CD4-positive, alpha-beta memory T cell (primary cell): ENCODE measurements around the gene MMRN2. TPM values are rescaled to one million over a fixed set of nuclear protein-coding genes. Genes with fewer than 3 reads are reported as not detected.
A peak's percentile ranks its signal among the peaks of the same experiment; 100 is the strongest.

Experiments used
- CTCF ChIA-PET: fragments of 350-600 bp; sonication (Branson Sonifier 250); formaldehyde crosslinking; loops from one replicate; lab custom pipeline; 2021; ENCODE audit warnings: inconsistent platforms; ENCODE audit not compliant: partially characterized antibody; lab: Charles Lee
- POLR2A ChIA-PET: fragments of 350-600 bp; sonication (Branson Sonifier 250); formaldehyde crosslinking; loops from one replicate; lab custom pipeline; 2021; ENCODE audit not compliant: partially characterized antibody; lab: Charles Lee
- DNase-seq, 5 donors: peaks; one replicate each; pipeline versions ENCODE4 v3.0.0 to v3.0.0-alpha.2; 2020 to 2022; ENCODE audit warnings: mixed read lengths in 1 of 5
- H3K27ac ChIP-seq: one replicate; pipeline ENCODE4 v1.7.0; 2013; ENCODE audit warnings: low read depth, low read length
- H3K27me3 ChIP-seq: 2 replicates; pipeline ENCODE4 v1.7.0; 2013; ENCODE audit warnings: mild to moderate bottlenecking, low read length, moderate library complexity; ENCODE audit not compliant: insufficient read depth
- H3K36me3 ChIP-seq: 2 replicates; pipeline ENCODE4 v1.7.0; 2013; ENCODE audit warnings: mild to moderate bottlenecking, low read length, moderate library complexity; ENCODE audit not compliant: insufficient read depth
- H3K4me1 ChIP-seq: 2 replicates; pipeline ENCODE4 v1.7.0; 2013; ENCODE audit warnings: mild to moderate bottlenecking, low read length, moderate library complexity; ENCODE audit not compliant: insufficient read depth
- H3K4me3 ChIP-seq, 2 donors: one replicate each; pipeline ENCODE4 v1.7.0; 2013; ENCODE audit warnings: low read length in 2 of 2, mild to moderate bottlenecking in 1 of 2
- H3K9me3 ChIP-seq, 2 donors: one replicate each; pipeline ENCODE4 v1.7.0; 2013; ENCODE audit warnings: low read length in 2 of 2, control low read depth in 1 of 2; ENCODE audit not compliant: control insufficient read depth in 1 of 2
- H3K27ac Mint-ChIP-seq, 7 donors: one replicate each; pipeline ENCODE4 v1.8.0; 2020 to 2021; ENCODE audit warnings: mixed read lengths in 7 of 7, mild to moderate bottlenecking in 6 of 7, inconsistent platforms in 3 of 7, moderate library complexity in 3 of 7
- H3K27me3 Mint-ChIP-seq, 2 donors: one replicate each; pipeline ENCODE4 v1.8.0; 2020 to 2021; ENCODE audit warnings: mixed read lengths in 2 of 2
- H3K36me3 Mint-ChIP-seq, 2 donors: one replicate each; pipeline ENCODE4 v1.8.0; 2020 to 2021; ENCODE audit warnings: mixed read lengths in 2 of 2, inconsistent platforms in 1 of 2, mild to moderate bottlenecking in 1 of 2
- H3K4me1 Mint-ChIP-seq, 4 donors: one replicate each; pipeline ENCODE4 v1.8.0; 2020 to 2021; ENCODE audit warnings: mixed read lengths in 4 of 4, mild to moderate bottlenecking in 1 of 4
- H3K4me3 Mint-ChIP-seq, 8 donors: one replicate each; pipeline ENCODE4 v1.8.0; 2020 to 2021; ENCODE audit warnings: mixed read lengths in 8 of 8, mild to moderate bottlenecking in 7 of 8, moderate library complexity in 6 of 8, inconsistent platforms in 3 of 8
- H3K9me3 Mint-ChIP-seq, 8 donors: one replicate each; pipeline ENCODE4 v1.8.0; 2020 to 2021; ENCODE audit warnings: mixed read lengths in 8 of 8, mild to moderate bottlenecking in 5 of 8, inconsistent platforms in 3 of 8, moderate library complexity in 1 of 8
- intact Hi-C: fragments of 100-400 bp; cut with micrococcal nuclease; formaldehyde crosslinking; loops from one replicate; pipeline ENCODE4 v1.15.1; 2023
- polyA plus RNA-seq, 2 donors: library from polyadenylated mRNA; unstranded; fragments of 300-500 nt; fragmentation: Illumina TruSeq; gene quantifications; one replicate each; pipeline ENCODE4 v1.2.3, GENCODE V29; 2021
- total RNA-seq, 2 experiments: library from RNA; stranded (reverse); gene quantifications; one replicate each; pipeline ENCODE4 v1.2.3, GENCODE V29; 2021

MMRN2 gene
- total and polyA plus RNA-seq, 4 experiments from 2014 or later = 0.15 to 0.20 TPM; not detected in 2

DNA sequence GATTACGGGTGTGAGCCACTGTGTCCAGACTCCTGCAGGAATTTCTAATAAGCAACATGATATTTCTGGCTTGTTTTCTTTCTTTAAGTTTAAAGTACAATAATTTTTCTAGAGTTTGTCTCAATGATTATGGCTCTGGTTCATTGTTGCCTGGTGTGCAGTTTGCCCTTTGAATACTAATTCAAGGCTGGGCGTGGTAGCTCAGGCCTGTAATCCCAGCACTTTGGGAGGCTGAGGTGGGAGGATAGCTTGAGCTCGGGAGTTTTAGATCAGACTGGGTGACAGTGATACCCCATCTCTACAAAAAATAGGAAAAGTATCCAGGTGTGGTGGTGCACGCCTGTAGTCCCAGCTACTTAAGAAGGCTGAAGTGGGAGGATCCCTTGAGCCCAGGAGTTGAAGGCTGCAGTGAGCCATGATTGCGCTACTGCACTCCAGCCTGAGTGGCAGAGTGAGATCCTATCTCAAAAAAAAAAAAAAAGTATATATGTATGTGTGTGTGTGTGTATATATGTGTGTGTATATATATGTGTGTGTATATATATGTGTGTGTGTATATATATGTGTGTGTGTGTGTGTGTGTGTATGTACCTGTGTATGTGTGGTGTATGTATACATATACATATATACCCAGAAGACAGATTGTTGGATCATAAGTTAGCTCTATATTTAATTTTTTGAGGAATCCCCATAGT lies 19.1 kb upstream of the MMRN2 start:
- Mint-ChIP-seq H3K27ac (no peak overlapping the region), H3K27me3 (peaks cover 0 to 1% of the 10 kb centered on the region in 2 donors), H3K4me3 (no peak overlapping the region), H3K36me3 (peaks cover 0 to 4% of the 10 kb centered on the region in 2 donors), H3K4me1 (peaks cover 6 to 14% (median 9%) of the 10 kb centered on the region in 4 donors), H3K9me3 (no peaks in the 10 kb centered on the region)
- DNase-seq = no peak
- Histone ChIP-seq H3K27ac (no peak overlapping the region), H3K36me3 (no peaks in the 10 kb centered on the region), H3K9me3 (no peaks in the 10 kb centered on the region), H3K4me3 (no peak overlapping the region), H3K27me3 (no peaks in the 10 kb centered on the region), H3K4me1 (peaks cover 7% of the 10 kb centered on the region)
- CTCF ChIA-PET = interaction anchor here (0.6 to 1.3 kb wide), 2 partner anchors 9 to 38 kb away, joined by 3 read pairs; no protein-coding TSS in a partner anchor
- POLR2A ChIA-PET = no interaction called here
- intact Hi-C loops = no loop called here

DNA sequence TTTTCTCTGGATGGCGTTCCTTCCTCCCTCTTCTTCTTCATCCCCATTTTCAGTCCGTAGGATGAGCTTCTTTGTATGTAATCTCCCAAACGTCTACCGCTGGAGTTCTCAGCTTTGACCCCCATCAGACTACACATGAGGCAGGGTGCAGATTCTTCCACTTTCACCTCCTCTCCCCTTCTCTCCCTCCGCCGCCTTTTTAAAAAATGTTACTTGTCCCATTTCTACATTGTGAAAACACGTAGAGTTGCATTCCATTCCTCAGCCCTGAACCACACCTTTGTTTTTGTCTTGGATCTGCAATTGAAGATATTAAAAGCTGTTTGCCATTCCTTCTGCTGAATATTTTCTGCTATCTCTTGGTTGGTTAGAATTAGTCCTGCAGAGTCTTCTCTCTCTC lies 17.1 kb upstream of the MMRN2 start:
- no peak overlapping the region for H3K4me3 Mint-ChIP-seq
- POLR2A ChIA-PET = no interaction called here
- CTCF ChIA-PET = interaction anchor here (1.2 kb wide), 1 partner anchor 33 kb away, joined by 3 read pairs; no protein-coding TSS in a partner anchor

DNA sequence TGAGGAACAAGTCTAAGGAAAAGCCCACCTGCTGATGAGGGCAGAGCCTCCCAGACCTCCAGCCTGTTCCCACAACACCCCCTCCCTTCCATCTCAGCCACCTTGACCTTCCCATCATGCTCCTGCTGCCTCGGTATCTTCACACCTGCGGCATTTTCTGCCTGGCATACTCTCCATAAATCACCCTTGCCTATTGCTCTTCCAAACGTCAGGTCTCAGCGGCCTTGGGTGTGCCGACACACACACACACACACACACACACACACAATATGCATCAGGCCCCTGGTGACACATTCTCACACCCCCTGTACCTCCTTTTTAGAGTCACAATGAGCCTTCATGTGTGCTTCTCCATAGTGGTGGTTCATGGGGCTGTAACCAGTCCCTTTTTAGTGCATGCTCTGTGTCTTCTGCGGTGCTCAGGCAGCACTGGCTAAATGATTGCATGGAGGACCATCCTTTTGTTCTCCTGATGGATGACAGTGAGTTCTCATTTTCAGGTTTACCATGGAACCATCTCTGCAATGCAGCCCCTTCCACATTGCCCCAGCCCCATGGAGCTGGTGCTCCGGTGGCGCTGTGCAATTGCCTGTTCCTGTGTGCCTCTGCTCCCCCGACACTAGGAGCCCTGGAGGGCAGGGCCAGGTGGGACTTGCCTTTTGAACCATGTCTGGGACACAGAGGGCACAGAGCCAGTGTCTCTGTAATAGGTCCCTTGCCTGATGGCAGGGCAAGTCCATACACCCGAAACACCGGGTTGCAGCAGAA lies 15.4 kb upstream of the MMRN2 start:
- peak overlapping the region; percentile 71 to 97 (median 92) for H3K27ac Mint-ChIP-seq
- H3K27me3 ChIP-seq = no peaks in the 10 kb centered on the region
- H3K27ac ChIP-seq = no peak overlapping the region
- ChIA-PET POLR2A (no interaction called here), CTCF (no interaction called here)
- DNase-seq = no peak
- peaks cover 11 to 38% (median 22%) of the 10 kb centered on the region in 4 donors for H3K4me1 Mint-ChIP-seq
- no peak overlapping the region for H3K4me3 ChIP-seq
- H3K9me3 Mint-ChIP-seq = no peaks in the 10 kb centered on the region
- peaks cover 36% of the 10 kb centered on the region for H3K4me1 ChIP-seq
- peak overlapping the region; percentile 10 to 78 (median 39) for H3K4me3 Mint-ChIP-seq
- intact Hi-C loops = no loop called here
- no peaks in the 10 kb centered on the region for H3K9me3 ChIP-seq
- no peaks in the 10 kb centered on the region for H3K36me3 ChIP-seq
- peaks cover 0 to 4% of the 10 kb centered on the region in 2 donors for H3K36me3 Mint-ChIP-seq
- peaks cover 0 to 1% of the 10 kb centered on the region in 2 donors for H3K27me3 Mint-ChIP-seq

More for the DNA sequence above, 17.1 kb upstream of the MMRN2 start:
- Histone ChIP-seq H3K4me1 (peaks cover 23% of the 10 kb centered on the region), H3K4me3 (no peak overlapping the region), H3K27me3 (no peaks in the 10 kb centered on the region), H3K9me3 (no peaks in the 10 kb centered on the region), H3K36me3 (no peaks in the 10 kb centered on the region), H3K27ac (no peak overlapping the region)
- no peak for DNase-seq
- intact Hi-C loops = no loop called here
- Mint-ChIP-seq H3K27ac (peak overlapping the region in 3 of 7 donors; percentile 3 to 78 (median 43)), H3K36me3 (peaks cover 0 to 4% of the 10 kb centered on the region in 2 donors), H3K4me1 (peaks cover 11 to 28% (median 18%) of the 10 kb centered on the region in 4 donors), H3K9me3 (no peaks in the 10 kb centered on the region), H3K27me3 (peaks cover 0 to 1% of the 10 kb centered on the region in 2 donors)

DNA sequence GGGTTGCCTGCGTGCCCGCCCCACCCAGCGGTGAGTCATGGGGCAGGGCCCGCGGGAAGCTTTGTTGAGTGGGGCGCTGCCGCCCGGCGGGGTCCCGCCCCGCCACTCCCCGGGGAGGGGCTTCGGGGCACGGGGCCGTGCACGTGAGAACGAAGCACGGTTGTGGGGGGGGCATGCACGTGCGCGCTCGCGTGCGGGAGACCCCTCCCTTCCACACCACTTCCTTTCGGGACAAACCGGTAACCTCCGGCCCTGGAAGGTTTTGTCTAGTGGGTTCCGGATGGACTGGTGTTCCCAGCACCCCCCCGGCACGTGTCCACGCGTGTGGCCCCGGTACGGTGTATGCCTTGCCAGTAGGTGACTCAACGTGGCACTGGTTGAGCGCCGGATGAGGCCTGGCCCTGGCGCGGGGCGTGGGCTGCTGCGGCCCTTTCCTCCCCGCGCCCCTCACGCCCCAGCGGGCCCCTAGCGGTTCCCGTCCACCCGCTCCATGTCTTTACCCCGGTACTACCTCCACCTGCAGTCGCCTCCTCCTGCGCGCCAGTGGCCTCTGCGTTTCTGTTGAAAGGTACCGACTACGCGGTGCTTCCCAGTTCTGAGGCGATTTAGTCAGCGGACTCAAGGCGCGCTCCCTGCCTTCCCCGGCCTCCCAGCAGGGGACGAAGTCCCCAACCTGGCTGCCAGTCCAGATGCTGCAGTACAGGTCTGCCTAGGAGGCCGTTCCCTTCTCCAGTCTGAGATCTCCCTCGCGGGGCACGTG lies 14.0 kb upstream of the MMRN2 start:
- ChIA-PET POLR2A (interaction anchor here (0.6 to 3.1 kb wide), 12 partner anchors 11 to 891 kb away, joined by 3 to 26 read pairs (median 6); partner anchors contain the start of genes BMPR1A, GLUD1 and SHLD2), CTCF (interaction anchor here (0.8 to 6.8 kb wide), 4 partner anchors 11 to 124 kb away, joined by 3 to 97 read pairs (median 3); partner anchors contain the start of gene SHLD2)
- intact Hi-C loops = loop anchor here (1.0 kb wide), 3 partner anchors 32 to 215 kb away; partner anchors contain the start of genes BMPR1A and GLUD1
- peak; percentile 92 to 96 (median 93) for DNase-seq
- Mint-ChIP-seq H3K4me1 (peaks cover 19 to 52% (median 31%) of the 10 kb centered on the region in 4 donors), H3K9me3 (no peaks in the 10 kb centered on the region), H3K27ac (peak overlapping the region; percentile 90 to 96 (median 93)), H3K36me3 (peaks cover 0 to 4% of the 10 kb centered on the region in 2 donors), H3K27me3 (peaks cover 0 to 1% of the 10 kb centered on the region in 2 donors), H3K4me3 (peak overlapping the region; percentile 81 to 88 (median 84))
- Histone ChIP-seq H3K27me3 (no peaks in the 10 kb centered on the region), H3K4me3 (peak overlapping the region; percentile 3 to 68), H3K9me3 (no peaks in the 10 kb centered on the region), H3K4me1 (peaks cover 44% of the 10 kb centered on the region), H3K27ac (peak overlapping the region; percentile 76), H3K36me3 (no peaks in the 10 kb centered on the region)

DNA sequence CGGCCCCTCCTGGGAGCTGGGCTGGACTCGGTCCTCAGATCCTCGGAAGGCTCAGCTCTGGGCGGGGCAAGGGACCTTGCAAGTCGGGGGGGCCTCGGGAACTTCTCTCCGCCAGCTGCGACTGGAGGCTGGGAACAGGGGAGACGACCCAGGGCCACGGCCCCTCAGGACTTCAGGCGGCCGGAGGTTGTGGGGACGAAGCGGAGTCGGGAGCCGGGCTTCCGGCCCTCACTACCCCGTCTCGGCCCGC lies 13.5 kb upstream of the MMRN2 start:
- Mint-ChIP-seq H3K27me3 (peaks cover 0 to 1% of the 10 kb centered on the region in 2 donors), H3K4me3 (peak overlapping the region; percentile 64 to 88 (median 83)), H3K9me3 (no peaks in the 10 kb centered on the region), H3K36me3 (peaks cover 0 to 4% of the 10 kb centered on the region in 2 donors), H3K27ac (peak overlapping the region; percentile 90 to 96 (median 92)), H3K4me1 (peaks cover 24 to 57% (median 35%) of the 10 kb centered on the region in 4 donors)
- ChIA-PET POLR2A (interaction anchor here (0.6 to 3.1 kb wide), 13 partner anchors 10 to 892 kb away, joined by 3 to 26 read pairs (median 6); partner anchors contain the start of genes BMPR1A, GLUD1 and SHLD2), CTCF (interaction anchor here (0.8 to 6.8 kb wide), 4 partner anchors 10 to 125 kb away, joined by 3 to 97 read pairs (median 3); partner anchors contain the start of gene SHLD2)
- peak overlapping the region; percentile 76 for H3K27ac ChIP-seq
- DNase-seq = no peak
- intact Hi-C loops = loop anchor here (1.0 kb wide), 3 partner anchors 32 to 215 kb away; partner anchors contain the start of genes BMPR1A and GLUD1
- H3K9me3 ChIP-seq = no peaks in the 10 kb centered on the region
- no peaks in the 10 kb centered on the region for H3K27me3 ChIP-seq
- H3K36me3 ChIP-seq = no peaks in the 10 kb centered on the region
- H3K4me3 ChIP-seq = peak overlapping the region; percentile 52 to 68
- H3K4me1 ChIP-seq = peaks cover 50% of the 10 kb centered on the region

DNA sequence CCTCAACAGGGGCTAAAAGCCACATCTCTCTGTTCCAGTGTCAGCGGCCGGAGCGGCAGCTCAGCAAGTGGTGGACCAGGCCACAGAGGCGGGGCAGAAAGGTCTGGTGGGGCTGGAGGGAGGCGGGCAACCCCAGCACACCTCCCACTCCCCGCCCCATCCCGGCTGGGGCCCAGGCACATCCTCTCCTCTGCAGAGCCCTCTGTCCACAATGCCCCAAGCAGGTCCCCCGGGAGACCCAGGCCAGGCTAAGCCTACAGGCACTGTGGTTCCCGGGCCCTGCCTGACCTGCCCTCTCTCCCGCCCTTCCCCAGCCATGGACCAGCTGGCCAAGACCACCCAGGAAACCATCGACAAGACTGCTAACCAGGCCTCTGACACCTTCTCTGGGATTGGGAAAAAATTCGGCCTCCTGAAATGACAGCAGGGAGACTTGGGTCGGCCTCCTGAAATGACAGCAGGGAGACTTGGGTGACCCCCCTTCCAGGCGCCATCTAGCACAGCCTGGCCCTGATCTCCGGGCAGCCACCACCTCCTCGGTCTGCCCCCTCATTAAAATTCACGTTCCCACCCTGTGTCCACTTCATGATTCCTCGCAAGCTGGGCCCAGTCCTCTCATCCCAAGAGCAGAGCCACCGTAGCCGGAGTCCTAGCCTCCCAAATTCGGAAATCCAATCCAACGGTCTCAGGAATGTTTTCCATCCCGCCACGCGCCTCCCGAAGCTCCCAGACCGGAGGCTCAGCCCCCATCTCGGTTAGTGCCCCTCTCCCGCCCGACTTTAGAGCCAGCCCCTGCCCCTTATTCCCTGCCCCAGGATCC lies 13.0 kb upstream of the MMRN2 start:
- H3K9me3 Mint-ChIP-seq = no peaks in the 10 kb centered on the region
- Histone ChIP-seq H3K4me1 (peaks cover 54% of the 10 kb centered on the region), H3K9me3 (no peaks in the 10 kb centered on the region), H3K27ac (peak overlapping the region; percentile 76), H3K27me3 (no peaks in the 10 kb centered on the region), H3K4me3 (peak overlapping the region; percentile 52 to 68), H3K36me3 (no peaks in the 10 kb centered on the region)
- peak overlapping the region; percentile 64 to 88 (median 83) for H3K4me3 Mint-ChIP-seq
- ChIA-PET POLR2A (interaction anchor here (0.7 to 3.1 kb wide), 12 partner anchors 10 to 892 kb away, joined by 3 to 26 read pairs (median 6); partner anchors contain the start of genes BMPR1A, GLUD1 and SHLD2), CTCF (interaction anchor here (0.8 to 6.8 kb wide), 6 partner anchors 10 to 125 kb away, joined by 3 to 97 read pairs (median 3); partner anchors contain the start of genes MMRN2 and SHLD2)
- intact Hi-C loops = no loop called here
- peak in 1 of 5 donors; percentile 13 for DNase-seq
- peaks cover 0 to 4% of the 10 kb centered on the region in 2 donors for H3K36me3 Mint-ChIP-seq
- peaks cover 0 to 1% of the 10 kb centered on the region in 2 donors for H3K27me3 Mint-ChIP-seq
- H3K4me1 Mint-ChIP-seq = peaks cover 27 to 62% (median 40%) of the 10 kb centered on the region in 4 donors
- peak overlapping the region; percentile 90 to 96 (median 92) for H3K27ac Mint-ChIP-seq
